ENCODE measurements around the gene FPR1. TPM values are rescaled to one million over a fixed set of nuclear protein-coding genes. Genes with fewer than 3 reads are reported as not detected.
"Not testable (repeated sequence)": the region's sequence is repeated elsewhere in the genome, so short reads cannot be mapped to it uniquely, and the experiment has no call there.

The FPR1 gene
- total RNA-seq, 1 donor = 5.1 TPM

GRCh38 chr19:51743405-51743804, 8.3 kb downstream of the FPR1 start:
- Histone ChIP-seq H3K9me3 (ENCODE audit: low read depth, low read length) (no peaks in the 10 kb centered on the region), H3K4me1 (ENCODE audit: insufficient read depth, low read length) (peaks cover 34% of the 10 kb centered on the region), H2AFZ (ENCODE audit: low read length) (no peak overlapping the region), H3K27ac (ENCODE audit: low read depth, low read length) (peak overlapping the region; percentile 88), H4K20me1 (ENCODE audit: insufficient read depth, low read length) (no peaks in the 10 kb centered on the region), H3K36me3 (ENCODE audit: insufficient read depth, low read length) (no peaks in the 10 kb centered on the region), H3K79me2 (ENCODE audit: insufficient read depth, low read length) (no peaks in the 10 kb centered on the region), H3K4me3 (ENCODE audit: insufficient read depth, low read length) (peak overlapping the region; percentile 32), H3K27me3 (ENCODE audit: insufficient read depth, low read length) (no peaks in the 10 kb centered on the region), H3K4me2 (ENCODE audit: insufficient read depth, low read length) (peak overlapping the region; percentile 71)
- peak; percentile 71 for DNase-seq (ENCODE audit: insufficient read length, low spot score, missing footprints)
- no peak for TF ChIP-seq CTCF (IDR thresholded peaks at IDR 0.05; ENCODE audit: extremely low read depth, low read depth, low read length)

- Histone ChIP-seq H3K4me1 (ENCODE audit: insufficient read depth, low read length) (peaks cover 39% of the 10 kb centered on the region), H2AFZ (ENCODE audit: low read length) (peak overlapping the region; percentile 16), H4K20me1 (ENCODE audit: insufficient read depth, low read length) (no peaks in the 10 kb centered on the region), H3K4me2 (ENCODE audit: insufficient read depth, low read length) (peak overlapping the region; percentile 71), H3K79me2 (ENCODE audit: insufficient read depth, low read length) (no peaks in the 10 kb centered on the region), H3K4me3 (ENCODE audit: insufficient read depth, low read length) (peak overlapping the region; percentile 32), H3K27ac (ENCODE audit: low read depth, low read length) (peak overlapping the region; percentile 88), H3K36me3 (ENCODE audit: insufficient read depth, low read length) (no peaks in the 10 kb centered on the region), H3K27me3 (ENCODE audit: insufficient read depth, low read length) (no peaks in the 10 kb centered on the region), H3K9me3 (ENCODE audit: low read depth, low read length) (no peaks in the 10 kb centered on the region)
- no peak for TF ChIP-seq CTCF (IDR thresholded peaks at IDR 0.05; ENCODE audit: extremely low read depth, low read depth, low read length)
- peak; percentile 82 for DNase-seq (ENCODE audit: insufficient read length, low spot score, missing footprints)
These were observed 8.9 kb downstream of the FPR1 start for GRCh38 chr19:51742789-51743188.

GRCh38 chr19:51740356-51740755, 11.3 kb downstream of the FPR1 start:
- H3K4me3 ChIP-seq (ENCODE audit: insufficient read depth, low read length) = no peak overlapping the region
- peaks cover 55% of the 10 kb centered on the region for H3K4me1 ChIP-seq (ENCODE audit: insufficient read depth, low read length)
- H3K79me2 ChIP-seq (ENCODE audit: insufficient read depth, low read length) = no peaks in the 10 kb centered on the region
- no peak for DNase-seq (ENCODE audit: insufficient read length, low spot score, missing footprints)
- no peaks in the 10 kb centered on the region for H4K20me1 ChIP-seq (ENCODE audit: insufficient read depth, low read length)
- no peak overlapping the region for H2AFZ ChIP-seq (ENCODE audit: low read length)
- no peaks in the 10 kb centered on the region for H3K36me3 ChIP-seq (ENCODE audit: insufficient read depth, low read length)
- no peaks in the 10 kb centered on the region for H3K9me3 ChIP-seq (ENCODE audit: low read depth, low read length)
- TF ChIP-seq CTCF (IDR thresholded peaks at IDR 0.05; ENCODE audit: extremely low read depth, low read depth, low read length) = no peak
- H3K27me3 ChIP-seq (ENCODE audit: insufficient read depth, low read length) = no peaks in the 10 kb centered on the region
- H3K27ac ChIP-seq (ENCODE audit: low read depth, low read length) = peak overlapping the region; percentile 46
- H3K4me2 ChIP-seq (ENCODE audit: insufficient read depth, low read length) = no peak overlapping the region

GRCh38 chr19:51739466-51740213, 12.0 kb downstream of the FPR1 start:
- Histone ChIP-seq H3K9me3 (ENCODE audit: low read depth, low read length) (no peaks in the 10 kb centered on the region), H3K4me2 (ENCODE audit: insufficient read depth, low read length) (no peak overlapping the region), H3K27me3 (ENCODE audit: insufficient read depth, low read length) (no peaks in the 10 kb centered on the region), H3K79me2 (ENCODE audit: insufficient read depth, low read length) (no peaks in the 10 kb centered on the region), H3K4me3 (ENCODE audit: insufficient read depth, low read length) (no peak overlapping the region), H3K4me1 (ENCODE audit: insufficient read depth, low read length) (peaks cover 56% of the 10 kb centered on the region), H3K27ac (ENCODE audit: low read depth, low read length) (peak overlapping the region; percentile 67), H4K20me1 (ENCODE audit: insufficient read depth, low read length) (no peaks in the 10 kb centered on the region), H3K36me3 (ENCODE audit: insufficient read depth, low read length) (no peaks in the 10 kb centered on the region), H2AFZ (ENCODE audit: low read length) (peak overlapping the region; percentile 50)
- no peak for TF ChIP-seq CTCF (IDR thresholded peaks at IDR 0.05; ENCODE audit: extremely low read depth, low read depth, low read length)
- DNase-seq (ENCODE audit: insufficient read length, low spot score, missing footprints) = no peak

GRCh38 chr19:51738523-51738922, 13.2 kb downstream of the FPR1 start:
- not testable (repeated sequence) for H2AFZ ChIP-seq (ENCODE audit: low read length); H3K27me3 ChIP-seq (ENCODE audit: insufficient read depth, low read length); H3K4me3 ChIP-seq (ENCODE audit: insufficient read depth, low read length); DNase-seq (ENCODE audit: insufficient read length, low spot score, missing footprints); H4K20me1 ChIP-seq (ENCODE audit: insufficient read depth, low read length); H3K4me2 ChIP-seq (ENCODE audit: insufficient read depth, low read length); H3K9me3 ChIP-seq (ENCODE audit: low read depth, low read length); H3K79me2 ChIP-seq (ENCODE audit: insufficient read depth, low read length); H3K36me3 ChIP-seq (ENCODE audit: insufficient read depth, low read length)
- Histone ChIP-seq H3K27ac (ENCODE audit: low read depth, low read length) (peak overlapping the region; percentile 85), H3K4me1 (ENCODE audit: insufficient read depth, low read length) (peaks cover 53% of the 10 kb centered on the region)
